Fibroblast of lung (primary cell): ENCODE data around the gene MGST2.

ENCODE experiments used
- EZH2 ChIP-seq: IDR thresholded peaks from 2 replicates; pipeline ENCODE4 v1.5.1; 2012; ENCODE audit warnings: low read length, control low read depth, mild to moderate bottlenecking; ENCODE audit errors: missing control alignments
- TF ChIP-seq, protein P1 (sequence below), 2 donors: IDR thresholded peaks in 1 of 2; conservative IDR thresholded peaks in 1 of 2; 1 replicate in 1 of 2; 2 replicates in 1 of 2; pipeline ENCODE4 v1.5.1; 2011 to 2012; ENCODE audit warnings: low read length in 2 of 2, control low read depth in 1 of 2, inconsistent platforms in 1 of 2, low read depth in 1 of 2, mild to moderate bottlenecking in 1 of 2

DNA sequence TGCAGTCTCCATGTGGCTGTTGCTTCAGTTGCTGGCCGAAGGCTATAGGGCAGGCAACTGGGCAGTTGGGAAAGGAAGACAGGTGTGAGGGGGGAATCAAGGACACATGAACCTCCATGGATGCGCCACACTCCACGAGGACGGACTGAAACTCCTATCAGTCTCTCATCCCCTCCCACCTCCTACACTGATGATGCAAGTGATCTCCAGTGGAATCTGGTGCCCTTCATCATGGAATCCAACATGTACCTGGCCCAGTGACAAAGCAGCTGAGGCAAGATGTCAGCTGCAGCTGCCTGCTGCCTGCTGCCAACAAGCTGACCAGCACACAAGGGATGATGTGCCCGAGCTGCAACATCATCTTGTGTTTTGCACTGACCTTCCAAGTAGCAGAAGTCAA is 26.0 kb upstream of the MGST2 start:
- TF ChIP-seq, protein P1, sequence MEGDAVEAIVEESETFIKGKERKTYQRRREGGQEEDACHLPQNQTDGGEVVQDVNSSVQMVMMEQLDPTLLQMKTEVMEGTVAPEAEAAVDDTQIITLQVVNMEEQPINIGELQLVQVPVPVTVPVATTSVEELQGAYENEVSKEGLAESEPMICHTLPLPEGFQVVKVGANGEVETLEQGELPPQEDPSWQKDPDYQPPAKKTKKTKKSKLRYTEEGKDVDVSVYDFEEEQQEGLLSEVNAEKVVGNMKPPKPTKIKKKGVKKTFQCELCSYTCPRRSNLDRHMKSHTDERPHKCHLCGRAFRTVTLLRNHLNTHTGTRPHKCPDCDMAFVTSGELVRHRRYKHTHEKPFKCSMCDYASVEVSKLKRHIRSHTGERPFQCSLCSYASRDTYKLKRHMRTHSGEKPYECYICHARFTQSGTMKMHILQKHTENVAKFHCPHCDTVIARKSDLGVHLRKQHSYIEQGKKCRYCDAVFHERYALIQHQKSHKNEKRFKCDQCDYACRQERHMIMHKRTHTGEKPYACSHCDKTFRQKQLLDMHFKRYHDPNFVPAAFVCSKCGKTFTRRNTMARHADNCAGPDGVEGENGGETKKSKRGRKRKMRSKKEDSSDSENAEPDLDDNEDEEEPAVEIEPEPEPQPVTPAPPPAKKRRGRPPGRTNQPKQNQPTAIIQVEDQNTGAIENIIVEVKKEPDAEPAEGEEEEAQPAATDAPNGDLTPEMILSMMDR (conservative IDR thresholded peaks at IDR 0.05 in 1 of 2, IDR thresholded peaks at IDR 0.05 in 1 of 2; ENCODE audit: low read depth in 1 of 2, low read length in 2 of 2): no peak
- no peak for TF ChIP-seq EZH2
